Endothelial cell of umbilical vein (primary cell): Measurements from ENCODE around the gene ZNF888. TPM values are rescaled to one million over a fixed set of nuclear protein-coding genes. Genes with fewer than 3 reads are reported as not detected.
"Not testable (repeated sequence)": the region's sequence is repeated elsewhere in the genome, so short reads cannot be mapped to it uniquely, and the experiment has no call there.

Experiments
- BruUV-seq: library from RNA; stranded (reverse); fragments of 400-500 nt; replicated peaks from 2 replicates; lab custom pipeline; 2021; lab: Mats Ljungman, UMichigan
- CTCF ChIA-PET: fragments of 300-600, 350-600 bp; sonication (Branson Sonifier 250); formaldehyde crosslinking; loops from one replicate; lab custom pipeline; 2021; ENCODE audit warnings: antibody characterized with exemption, inconsistent platforms; lab: Charles Lee
- POLR2A ChIA-PET: fragments of 300-600, 350-600 bp; sonication (Branson Sonifier 250); formaldehyde crosslinking; loops from one replicate; lab custom pipeline; 2021; ENCODE audit warnings: antibody characterized with exemption, inconsistent platforms; lab: Charles Lee
- DNase-seq: peaks from one replicate; pipeline ENCODE4 v3.0.0-alpha.2; 2011; ENCODE audit warnings: low read depth, low spot score
- FAIRE-seq: peaks from 2 replicates; lab custom pipeline; 2011; peaks lifted over from hg19 to GRCh38; lab: Jason Lieb, UNC
- H2AFZ ChIP-seq: 2 replicates; pipeline ENCODE4 v1.6.0; 2012; ENCODE audit warnings: low read depth, low read length, control low read depth, inconsistent platforms
- H3K27ac ChIP-seq: 2 replicates; pipeline ENCODE4 v1.5.1; 2011; ENCODE audit warnings: low read depth, mild to moderate bottlenecking, control low read depth, low read length, moderate library complexity; ENCODE audit not compliant: insufficient read depth
- H3K27me3 ChIP-seq, 2 experiments: 2 replicates each; pipeline versions ENCODE4 v1.6.0 to v1.6.1; 2011; ENCODE audit warnings: low read length in 2 of 2, mixed read lengths in 1 of 2; ENCODE audit not compliant: control insufficient read depth in 2 of 2, insufficient read depth in 2 of 2
- H3K36me3 ChIP-seq, 2 experiments: 2 replicates in 1 of 2; 3 replicates in 1 of 2; pipeline ENCODE4 v1.5.1; 2011; ENCODE audit warnings: low read length in 2 of 2, mild to moderate bottlenecking in 1 of 2, moderate library complexity in 1 of 2; ENCODE audit not compliant: control insufficient read depth in 2 of 2, insufficient read depth in 2 of 2; ENCODE audit errors: extremely low read depth in 1 of 2
- H3K4me1 ChIP-seq: 3 replicates; pipeline ENCODE4 v1.5.1; 2011; ENCODE audit warnings: mild to moderate bottlenecking, low read length; ENCODE audit not compliant: control insufficient read depth, insufficient read depth; ENCODE audit errors: extremely low read depth
- H3K4me2 ChIP-seq: 2 replicates; pipeline ENCODE4 v1.6.1; 2011; ENCODE audit warnings: low read length, control low read depth, mixed read lengths; ENCODE audit not compliant: insufficient read depth
- H3K4me3 ChIP-seq, 3 experiments: fragments of 200-600 bp in 1 of 3; sonication (generic), shearing (Covaris generic) in 1 of 3; replicated peaks in 1 of 3; 2 replicates each; pipeline ENCODE4 v1.5.1; 2011 to 2016; ENCODE audit warnings: control low read depth in 3 of 3, low read length in 3 of 3, mild to moderate bottlenecking in 2 of 3, inconsistent platforms in 1 of 3, low read depth in 1 of 3, moderate library complexity in 1 of 3; ENCODE audit not compliant: insufficient read depth in 1 of 3
- H3K79me2 ChIP-seq: 2 replicates; pipeline ENCODE4 v1.6.0; 2012; ENCODE audit warnings: low read length, inconsistent platforms; ENCODE audit not compliant: control insufficient read depth, insufficient read depth
- H3K9ac ChIP-seq: replicated peaks from 2 replicates; pipeline ENCODE3; 2011; ENCODE audit warnings: low read length, control low read depth; ENCODE audit not compliant: insufficient read depth; ENCODE audit errors: extremely low read depth
- H3K9me1 ChIP-seq: replicated peaks from 3 replicates; pipeline ENCODE4 v1.6.0; 2011; ENCODE audit warnings: mild to moderate bottlenecking, low read length; ENCODE audit not compliant: control insufficient read depth, insufficient read depth; ENCODE audit errors: extremely low read depth
- H3K9me3 ChIP-seq: replicated peaks from 2 replicates; pipeline ENCODE4 v1.5.1; 2012; ENCODE audit warnings: low read length, inconsistent platforms; ENCODE audit not compliant: control insufficient read depth, insufficient read depth
- H4K20me1 ChIP-seq: replicated peaks from 2 replicates; pipeline ENCODE3; 2011; ENCODE audit warnings: mild to moderate bottlenecking, low read length; ENCODE audit not compliant: control insufficient read depth, insufficient read depth; ENCODE audit errors: extremely low read depth
- CTCF ChIP-seq, 2 donors: IDR thresholded peaks; 1 replicate in 1 of 2; 2 replicates in 1 of 2; pipeline ENCODE4 v1.5.1; 2011; ENCODE audit warnings: low read length in 2 of 2, mild to moderate bottlenecking in 2 of 2, moderate library complexity in 2 of 2, control low read depth in 1 of 2, inconsistent platforms in 1 of 2, low read depth in 1 of 2; ENCODE audit not compliant: insufficient read depth in 1 of 2; ENCODE audit errors: extremely low read depth in 1 of 2
- EZH2 ChIP-seq: IDR thresholded peaks from 2 replicates; pipeline ENCODE4 v1.6.1; 2012; ENCODE audit warnings: borderline replicate concordance, low read depth, mild to moderate bottlenecking, moderate library complexity, low read length, inconsistent platforms; ENCODE audit not compliant: severe bottlenecking
- FOS ChIP-seq: IDR thresholded peaks from 2 replicates; pipeline ENCODE4 v1.6.1; 2011; ENCODE audit warnings: mild to moderate bottlenecking, low read length, moderate library complexity, borderline replicate concordance; ENCODE audit not compliant: insufficient read depth
- GATA2 ChIP-seq: IDR thresholded peaks from 2 replicates; pipeline ENCODE4 v1.7.0; 2011; ENCODE audit warnings: low read depth, mild to moderate bottlenecking, moderate library complexity, mixed read lengths, low read length; ENCODE audit not compliant: insufficient read length, insufficient read depth
- JUN ChIP-seq: IDR thresholded peaks from 2 replicates; pipeline ENCODE4 v1.6.1; 2011; ENCODE audit warnings: borderline replicate concordance, low read depth; ENCODE audit not compliant: insufficient read length, insufficient read depth
- MAX ChIP-seq: IDR thresholded peaks from 2 replicates; pipeline ENCODE4 v1.6.1; 2011; ENCODE audit not compliant: insufficient read depth, insufficient read length
- MYC ChIP-seq: IDR thresholded peaks from one replicate; pipeline ENCODE4 v1.6.1; 2011; ENCODE audit warnings: mild to moderate bottlenecking, low read depth, low read length
- POLR2A ChIP-seq: IDR thresholded peaks from 2 replicates; pipeline ENCODE4 v1.6.1; 2012; ENCODE audit warnings: low read depth, mild to moderate bottlenecking, control low read depth, low read length
- POLR2AphosphoS5 ChIP-seq: IDR thresholded peaks from 2 replicates; pipeline ENCODE4 v1.6.1; 2012; ENCODE audit warnings: low read depth, mild to moderate bottlenecking, control low read depth, low read length, moderate library complexity; ENCODE audit not compliant: insufficient read depth
- dilution Hi-C: fragments of 300-500 bp; cut with MboI; formaldehyde crosslinking; loops from one replicate; pipeline ENCODE4 v1.15.0; 2019; ENCODE audit warnings: low sequenced_read_pairs; ENCODE audit not compliant: extremely low pct_ligation_motif_present
- intact Hi-C: fragments of 100-400 bp; cut with micrococcal nuclease; formaldehyde crosslinking; loops from one replicate; pipeline ENCODE4 v1.10.0; 2022
- polyA plus RNA-seq, 4 experiments: library from polyadenylated mRNA; depleted of rRNA in 3 of 4; stranded (reverse) in 3 of 4; unstranded in 1 of 4; fragments of >200 nt; gene quantifications; 2 replicates each; pipeline versions ENCODE4 v1.2.1 to v1.2.3, GENCODE V29; 2011 to 2012; ENCODE audit warnings: missing spikeins in 1 of 4
- total RNA-seq: library from RNA; stranded (reverse); gene quantifications from 2 replicates; pipeline ENCODE4 v1.2.3, GENCODE V29; 2021

ZNF888 gene
- total and polyA plus RNA-seq, 2 donors (not counting 3 experiments of a cell fraction or from before 2014, with no cell fraction given): 0.72 to 3.9 TPM

GRCh38 chr19:52941941-52942385, 18.7 kb upstream of the ZNF888 start:
- intact Hi-C loops (loop anchor here (1.0 to 5.0 kb wide), 6 partner anchors 19 to 145 kb away; partner anchors contain the start of genes ZNF320, ZNF468, ZNF816 and ZNF888), dilution Hi-C loops (no loop called here)
- H2AFZ ChIP-seq: peak overlapping the region; percentile 83
- peak overlapping the region; percentile 65 for H3K27ac ChIP-seq
- ChIA-PET POLR2A (no interaction called here), CTCF (no interaction called here)
- H3K27me3 ChIP-seq: no peaks in the 10 kb centered on the region
- TSS peak; percentile 96 for BruUV-seq
- peak overlapping the region; percentile 76 to 94 (median 87) for H3K4me3 ChIP-seq
- peak overlapping the region; percentile 95 for H3K4me2 ChIP-seq
- TF ChIP-seq CTCF (IDR thresholded peaks at IDR 0.05; ENCODE audit: extremely low read depth in 1 of 2, insufficient read depth in 1 of 2, low read depth in 1 of 2, low read length in 2 of 2) (no peak), JUN (no peak), GATA2 (no peak), POLR2A (no peak), POLR2AphosphoS5 (no peak), MAX (no peak), EZH2 (no peak), MYC (no peak), FOS (no peak)
- DNase-seq: peak; percentile 56
- H3K9me1 ChIP-seq: no peaks in the 10 kb centered on the region
- no peaks in the 10 kb centered on the region for H3K79me2 ChIP-seq
- FAIRE-seq: no peak
- no peaks in the 10 kb centered on the region for H4K20me1 ChIP-seq
- H3K4me1 ChIP-seq: no peaks in the 10 kb centered on the region
- no peaks in the 10 kb centered on the region for H3K9me3 ChIP-seq
- H3K9ac ChIP-seq: peak overlapping the region; percentile 84
- no peaks in the 10 kb centered on the region for H3K36me3 ChIP-seq

- H3K27me3 ChIP-seq, DNase-seq, H3K9me3 ChIP-seq, POLR2A ChIA-PET, dilution Hi-C loops, H3K27ac ChIP-seq, FAIRE-seq, H3K36me3 ChIP-seq, H3K79me2 ChIP-seq, CTCF ChIA-PET, H3K9ac ChIP-seq, H3K9me1 ChIP-seq, BruUV-seq, H4K20me1 ChIP-seq, H3K4me1 ChIP-seq: not testable (repeated sequence)
- Histone ChIP-seq H2AFZ (peak overlapping the region; percentile 83), H3K4me2 (peak overlapping the region; percentile 95), H3K4me3 (peak overlapping the region in 2 of 3 experiments; percentile 87 to 94)
- intact Hi-C loops: loop anchor here (5.0 kb wide), 2 partner anchors 84 to 146 kb away; partner anchors contain the start of gene ZNF468
Measured at GRCh38 chr19:52941523-52941922, 18.3 kb upstream of the ZNF888 start.

DNA sequence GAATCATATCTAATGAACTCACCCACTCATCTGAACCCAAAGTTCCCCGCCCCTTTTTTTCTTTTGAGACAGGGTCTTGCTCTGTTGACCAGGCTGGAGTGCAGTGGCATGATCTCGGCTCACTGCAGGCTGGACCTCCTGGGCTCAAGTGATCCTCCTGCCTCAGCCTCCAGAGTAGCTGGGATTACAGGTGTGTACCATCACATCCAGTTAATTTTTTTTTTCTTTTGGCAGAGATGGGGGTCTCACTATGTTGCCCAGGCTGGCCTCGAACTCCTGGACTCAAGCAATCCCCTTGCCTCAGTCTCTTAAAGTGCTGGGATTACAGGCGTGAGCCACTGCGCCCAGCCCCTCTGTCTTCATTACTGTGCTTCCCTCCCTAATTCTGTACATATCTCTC, 17.7 kb upstream of the ZNF888 start:
- H3K79me2 ChIP-seq, dilution Hi-C loops, H3K9ac ChIP-seq, H3K9me3 ChIP-seq, H3K27me3 ChIP-seq, H3K27ac ChIP-seq, POLR2A ChIA-PET, H3K36me3 ChIP-seq, CTCF ChIA-PET, FAIRE-seq, H3K4me3 ChIP-seq, H4K20me1 ChIP-seq, DNase-seq, H2AFZ ChIP-seq, H3K4me2 ChIP-seq, BruUV-seq, H3K4me1 ChIP-seq, H3K9me1 ChIP-seq: not testable (repeated sequence)
- intact Hi-C loops: loop anchor here (5.0 kb wide), 2 partner anchors 84 to 146 kb away; partner anchors contain the start of gene ZNF468
